ENCODE results near the gene LCOR.
"Not testable (repeated sequence)": the region's sequence is repeated elsewhere in the genome, so short reads cannot be mapped to it uniquely, and the experiment has no call there.

The LCOR gene

DNA sequence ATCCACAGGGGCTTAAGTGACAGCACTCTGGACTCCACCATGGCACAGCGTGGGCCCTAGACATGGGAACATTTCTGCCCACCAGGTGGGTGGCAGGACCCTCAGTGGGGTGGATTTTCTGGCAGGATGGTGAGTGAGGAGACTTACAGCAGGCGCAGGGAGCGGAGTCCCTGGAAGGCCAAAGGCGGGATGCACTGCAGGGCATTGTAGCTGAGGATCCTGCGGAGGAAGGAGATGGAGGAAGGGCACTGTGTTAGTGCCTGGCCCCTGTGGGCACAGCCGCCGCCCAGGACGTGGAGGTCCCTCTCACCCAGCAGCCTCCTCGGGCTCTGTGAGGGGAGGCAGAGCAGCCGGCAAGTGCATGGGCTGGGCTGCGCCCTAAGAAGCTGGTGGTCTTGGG lies 199.4 kb downstream of the LCOR start:
- TF ChIP-seq POLR2A (IDR thresholded peaks at IDR 0.05; ENCODE audit: low read depth, low read length): no peak
- no peak for FAIRE-seq
- DNase-seq (ENCODE audit: insufficient read length, low spot score): no peak

- FAIRE-seq: no peak
- no peak for DNase-seq (ENCODE audit: insufficient read length, low spot score)
- no peak for TF ChIP-seq POLR2A (IDR thresholded peaks at IDR 0.05; ENCODE audit: low read depth, low read length)
Observed at GRCh38 chr10:97032624-97033023, 200.5 kb downstream of the LCOR start.

DNA sequence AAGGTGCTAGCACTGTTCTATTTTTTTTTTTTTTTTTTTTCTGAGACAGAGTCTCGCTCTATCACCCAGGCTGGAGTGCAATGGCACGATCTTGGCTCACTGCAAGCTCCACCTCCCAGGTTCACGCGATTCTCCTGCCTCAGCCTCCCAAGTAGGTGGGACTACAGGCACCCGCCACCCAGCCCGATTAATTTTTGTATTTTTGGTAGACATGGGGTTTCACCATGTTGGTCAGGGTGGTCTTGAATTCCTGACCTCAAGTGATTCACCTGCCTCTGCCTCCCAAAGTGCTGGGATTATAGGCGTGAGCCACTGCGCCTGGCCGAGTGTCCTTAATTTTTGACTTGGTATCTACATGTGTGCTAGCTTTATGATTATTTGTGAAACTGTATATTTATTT lies 201.7 kb downstream of the LCOR start:
- FAIRE-seq; DNase-seq (ENCODE audit: insufficient read length, low spot score): not testable (repeated sequence)

DNA sequence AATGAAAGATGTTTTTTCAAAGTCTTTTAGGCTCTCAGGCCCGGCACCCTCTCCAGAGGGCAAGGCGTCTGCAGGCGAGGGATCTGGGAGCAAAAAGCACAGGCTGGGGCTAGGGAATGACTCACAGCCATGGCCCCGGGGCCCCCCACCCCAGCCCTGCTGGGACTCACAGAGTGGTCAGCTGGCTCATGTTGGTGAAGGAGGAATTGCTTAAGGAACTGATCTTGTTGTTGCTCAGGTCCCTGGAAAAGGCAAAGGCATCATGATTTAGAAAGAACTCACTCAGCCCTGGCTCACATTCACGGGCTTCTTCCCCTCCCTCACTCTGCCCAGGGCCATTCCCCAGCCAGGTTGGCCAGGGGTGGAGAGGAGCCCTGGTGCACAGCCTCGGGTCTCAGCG lies 202.2 kb downstream of the LCOR start:
- TF ChIP-seq POLR2A (IDR thresholded peaks at IDR 0.05; ENCODE audit: low read depth, low read length): no peak
- DNase-seq (ENCODE audit: insufficient read length, low spot score) (no peak), FAIRE-seq (no peak)

GRCh38 chr10:97034958-97035769 lies 203.1 kb downstream of the LCOR start:
- no peak for DNase-seq (ENCODE audit: insufficient read length, low spot score)
- FAIRE-seq: no peak

DNA sequence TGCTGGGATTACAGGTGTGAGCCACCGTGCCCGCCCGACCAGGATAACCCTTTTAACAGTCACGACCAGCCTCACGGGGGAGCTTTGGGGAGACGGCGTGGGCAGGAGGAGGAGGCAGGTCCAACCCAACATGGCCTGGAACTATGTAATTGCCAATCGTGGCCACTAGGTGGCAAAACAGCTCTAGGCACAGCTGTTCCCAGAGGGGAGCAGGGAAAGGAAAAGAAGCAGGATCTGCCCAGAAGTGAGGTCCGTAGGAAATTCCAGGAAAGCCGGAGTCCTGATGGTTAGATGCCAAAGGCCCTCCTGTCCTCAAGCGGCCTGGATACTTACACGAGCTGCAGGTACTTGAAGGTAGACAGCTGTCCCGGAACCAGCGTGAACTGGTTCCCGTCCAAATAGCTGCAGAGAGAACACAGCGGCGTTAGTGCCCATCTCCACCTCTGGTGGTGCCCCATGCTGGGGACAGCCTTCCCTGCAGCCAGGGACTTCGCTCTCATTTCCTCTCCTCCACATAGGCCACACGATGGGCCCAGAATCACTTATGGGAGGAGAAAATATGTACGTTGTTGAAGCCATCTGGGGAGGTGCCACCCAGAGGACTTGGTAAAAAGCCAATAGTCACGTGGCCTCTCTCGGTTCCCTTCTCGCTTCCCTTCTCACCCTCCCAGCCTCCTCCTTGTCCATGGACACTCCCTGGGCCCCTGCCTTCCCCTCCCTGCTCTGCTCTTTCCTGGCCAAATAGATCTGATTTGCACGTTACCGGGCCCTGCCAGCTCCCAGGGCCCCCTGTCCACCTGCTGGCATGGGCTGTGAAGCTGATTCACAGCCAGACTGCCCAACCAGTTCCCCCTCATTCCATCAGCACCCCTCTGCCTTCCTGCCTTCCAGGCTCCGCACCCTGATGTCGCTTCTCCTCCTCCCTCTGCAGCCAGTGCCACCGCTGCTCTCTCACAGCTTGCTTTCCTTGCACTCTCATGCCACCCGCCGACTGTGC lies 205.6 kb downstream of the LCOR start:
- DNase-seq (ENCODE audit: insufficient read length, low spot score) (peak; percentile 94), FAIRE-seq (peak; percentile 74)
- no peak for TF ChIP-seq POLR2A (IDR thresholded peaks at IDR 0.05; ENCODE audit: low read depth, low read length)

More at GRCh38 chr10:97034958-97035769, 203.1 kb downstream of the LCOR start:
- no peak for TF ChIP-seq POLR2A (IDR thresholded peaks at IDR 0.05; ENCODE audit: low read depth, low read length)

DNA sequence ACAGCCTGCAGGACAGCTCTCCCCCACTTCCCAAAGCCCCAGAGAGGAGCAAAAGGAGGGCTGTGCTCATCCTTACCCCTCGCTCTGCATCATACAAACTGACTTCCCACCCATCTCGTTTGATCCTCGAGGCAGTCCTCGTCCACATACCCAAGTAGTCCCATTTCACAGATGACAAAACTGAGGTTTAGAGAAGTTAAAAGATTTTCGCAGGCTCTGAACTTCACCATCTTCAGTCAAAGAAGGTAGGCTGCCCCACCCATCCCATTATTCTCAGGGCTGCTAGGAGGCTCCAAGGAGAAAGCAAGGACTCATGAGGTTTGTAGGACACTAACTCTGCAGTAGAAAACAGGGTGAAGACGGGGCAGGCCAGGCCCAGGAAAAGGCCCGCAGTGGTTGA lies 206.6 kb downstream of the LCOR start:
- FAIRE-seq (no peak), DNase-seq (ENCODE audit: insufficient read length, low spot score) (no peak)
- no peak for TF ChIP-seq POLR2A (IDR thresholded peaks at IDR 0.05; ENCODE audit: low read depth, low read length)

- DNase-seq (ENCODE audit: insufficient read length, low spot score): no peak
- no peak for TF ChIP-seq POLR2A (IDR thresholded peaks at IDR 0.05; ENCODE audit: low read depth, low read length)
Observed at GRCh38 chr10:97039538-97040247, 207.6 kb downstream of the LCOR start.

GRCh38 chr10:97040248-97040584 lies 208.1 kb downstream of the LCOR start:
- TF ChIP-seq POLR2A (IDR thresholded peaks at IDR 0.05; ENCODE audit: low read depth, low read length): no peak
- no peak for DNase-seq (ENCODE audit: insufficient read length, low spot score)
- FAIRE-seq: no peak

More at GRCh38 chr10:97039538-97040247, 207.6 kb downstream of the LCOR start:
- FAIRE-seq: no peak

- FAIRE-seq (no peak), DNase-seq (ENCODE audit: insufficient read length, low spot score) (no peak)
- TF ChIP-seq POLR2A (IDR thresholded peaks at IDR 0.05; ENCODE audit: low read depth, low read length): no peak
Observed at GRCh38 chr10:97040706-97041105, 208.6 kb downstream of the LCOR start.

- no peak for TF ChIP-seq POLR2A (IDR thresholded peaks at IDR 0.05; ENCODE audit: low read depth, low read length)
- DNase-seq (ENCODE audit: insufficient read length, low spot score) (no peak), FAIRE-seq (no peak)
Observed at GRCh38 chr10:97042081-97042480, 210.0 kb downstream of the LCOR start.

DNA sequence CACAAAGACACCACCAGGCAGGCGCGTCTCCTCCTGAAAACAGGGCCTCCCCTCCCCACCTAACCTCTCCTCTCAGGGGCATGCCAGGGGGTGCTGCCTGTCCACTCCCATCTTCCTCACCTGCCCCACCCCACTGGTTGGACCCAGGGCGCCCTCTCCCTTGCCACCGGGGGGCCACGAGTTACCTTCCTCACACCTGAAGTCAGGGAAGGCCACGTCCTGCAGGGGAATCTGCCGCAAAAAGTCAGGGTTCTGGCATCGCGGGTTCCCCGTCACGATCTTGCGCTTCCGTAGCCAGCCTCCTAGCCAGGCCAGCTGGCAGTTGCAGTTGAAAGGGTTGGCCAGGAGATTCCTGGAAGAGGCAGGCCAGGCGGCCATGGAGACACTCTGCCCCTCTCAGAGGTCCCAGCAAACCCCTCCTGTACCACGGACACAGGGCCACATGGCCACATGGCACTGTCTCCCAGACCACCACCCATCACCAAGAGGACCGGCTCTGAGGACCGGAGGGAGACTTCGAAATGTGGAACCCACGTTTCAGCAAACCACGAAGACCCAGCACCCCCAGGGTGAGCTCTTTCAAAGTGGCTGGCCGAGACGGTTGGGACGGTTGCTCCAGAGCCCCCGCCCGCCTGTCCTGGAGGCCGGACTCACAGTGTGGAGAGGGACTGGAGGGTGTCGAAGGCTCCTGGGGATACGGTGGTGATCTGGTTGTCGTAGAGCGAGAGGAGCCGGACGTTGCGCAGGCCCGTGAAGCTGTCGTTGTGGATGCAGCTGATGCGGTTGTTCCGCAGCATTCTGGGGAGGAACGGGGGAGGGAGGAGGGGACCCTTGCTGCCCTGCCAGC lies 210.8 kb downstream of the LCOR start:
- no peak for TF ChIP-seq POLR2A (IDR thresholded peaks at IDR 0.05; ENCODE audit: low read depth, low read length)
- DNase-seq (ENCODE audit: insufficient read length, low spot score) (no peak), FAIRE-seq (no peak)

DNA sequence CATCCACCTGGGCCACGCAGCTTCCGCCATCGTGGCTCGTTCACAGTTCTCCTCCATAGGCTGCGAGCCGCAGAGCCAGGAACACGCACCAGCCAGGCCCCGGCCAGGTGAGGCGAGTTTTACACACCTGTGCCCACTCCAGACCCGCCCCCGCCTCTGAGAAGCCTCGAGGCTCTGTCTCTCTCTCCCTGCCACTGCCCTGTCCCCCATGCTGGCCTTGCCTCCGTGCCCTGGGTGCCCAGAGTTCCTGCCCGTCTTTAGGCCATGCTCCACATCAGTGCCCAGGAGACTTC lies 211.4 kb downstream of the LCOR start:
- TF ChIP-seq POLR2A (IDR thresholded peaks at IDR 0.05; ENCODE audit: low read depth, low read length): no peak
- DNase-seq (ENCODE audit: insufficient read length, low spot score) (no peak), FAIRE-seq (no peak)
